Measurements from ENCODE around the gene GRPR.

GRCh38 chrX:16148896-16149295, 25.5 kb downstream of the GRPR start:
- TF ChIP-seq CTCF (IDR thresholded peaks at IDR 0.05) (no peak), ZFX (IDR thresholded peaks at IDR 0.05; ENCODE audit: borderline replicate concordance) (no peak)

Measured in 22Rv1 (cell line).